BE2C (cell line): ENCODE measurements around the gene DNAI1.
A peak's percentile ranks its signal among the peaks of the same experiment; 100 is the strongest.

Source experiments
- DNase-seq: peaks from one replicate; pipeline ENCODE4 v3.0.0-alpha.2; 2020
- H3K27me3 ChIP-seq: fragments of 250-450 bp; sonication (Bioruptor Pico); 2 replicates; pipeline ENCODE4 v1.5.1; 2020; ENCODE audit warnings: mild to moderate bottlenecking
- H3K36me3 ChIP-seq: fragments of 250-450 bp; sonication (Bioruptor Pico); 2 replicates; pipeline ENCODE4 v1.5.1; 2020; ENCODE audit warnings: mild to moderate bottlenecking
- H3K4me1 ChIP-seq: fragments of 250-450 bp; sonication (Bioruptor Pico); 2 replicates; pipeline ENCODE4 v1.5.1; 2020
- H3K4me3 ChIP-seq: 2 replicates; pipeline ENCODE4 v1.5.1; 2011; ENCODE audit warnings: low read depth, low read length
- H3K9me3 ChIP-seq: fragments of 250-450 bp; sonication (Bioruptor Pico); 2 replicates; pipeline ENCODE4 v1.5.1; 2020
- CTCF ChIP-seq: IDR thresholded peaks from 2 replicates; pipeline ENCODE4 v1.5.1; 2012; ENCODE audit warnings: mild to moderate bottlenecking, low read depth, low read length

The DNAI1 gene

GRCh38 chr9:34459941-34460340 lies 1.3 kb downstream of the DNAI1 start:
- H3K27me3 ChIP-seq, result no peaks in the 10 kb centered on the region; the same call in 1 of the 2 replicates
- DNase-seq, result no peak

DNA sequence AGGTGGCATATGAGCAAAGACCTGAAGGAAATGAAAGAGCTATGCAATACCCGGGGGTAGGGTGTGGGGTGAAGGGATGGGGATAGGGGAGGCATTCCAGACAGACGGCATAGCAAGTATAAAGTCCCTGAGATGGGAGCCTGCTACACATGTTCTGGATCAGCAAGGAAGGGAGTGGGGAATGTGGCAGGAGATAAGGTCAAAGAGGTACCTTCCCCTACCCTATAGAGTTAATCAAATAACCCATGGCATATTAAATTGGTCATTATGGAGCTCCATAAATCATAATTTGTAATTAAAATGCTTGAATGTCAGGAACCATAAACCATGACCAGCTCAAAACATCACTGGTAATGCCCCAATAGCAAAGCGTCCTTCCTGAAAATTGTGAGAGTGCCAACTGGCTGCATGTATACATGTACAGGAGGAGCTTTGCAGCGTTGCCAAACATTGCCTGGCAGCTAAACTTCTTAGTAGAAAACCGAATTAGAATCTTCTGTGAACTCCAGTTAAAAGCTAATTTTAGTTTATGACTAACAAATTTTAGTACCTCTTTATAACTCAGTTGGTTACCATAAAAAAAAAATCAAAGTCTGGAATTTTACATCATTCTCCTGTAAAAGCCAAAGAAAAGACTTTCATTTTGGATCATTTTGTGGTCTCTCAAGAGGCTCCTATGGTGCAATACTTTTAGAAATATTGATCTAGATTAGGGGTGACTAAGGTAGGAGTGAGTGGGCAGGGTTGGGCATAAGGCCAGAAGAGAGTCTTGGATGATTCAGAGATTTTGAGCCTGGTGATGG lies 4.7 kb downstream of the DNAI1 start:
- Histone ChIP-seq H3K36me3 (no peaks in the 10 kb centered on the region), H3K27me3 (no peaks in the 10 kb centered on the region), H3K4me3 (no peak overlapping the region), H3K4me1 (peaks cover 44% of the 10 kb centered on the region), H3K9me3 (no peaks in the 10 kb centered on the region)
- DNase-seq, result peak; percentile 71
- TF ChIP-seq CTCF, result no peak

More at GRCh38 chr9:34459941-34460340, 1.3 kb downstream of the DNAI1 start:
- H3K4me1 ChIP-seq, result peaks cover 38% of the 10 kb centered on the region
- H3K9me3 ChIP-seq, result no peaks in the 10 kb centered on the region
- no peaks in the 10 kb centered on the region for H3K36me3 ChIP-seq
- no peak overlapping the region for H3K4me3 ChIP-seq
- TF ChIP-seq CTCF, result no peak

GRCh38 chr9:34463901-34464232 lies 5.3 kb downstream of the DNAI1 start:
- Histone ChIP-seq H3K4me1 (peaks cover 44% of the 10 kb centered on the region), H3K36me3 (no peaks in the 10 kb centered on the region), H3K4me3 (no peak overlapping the region), H3K27me3 (no peaks in the 10 kb centered on the region), H3K9me3 (no peaks in the 10 kb centered on the region)
- TF ChIP-seq CTCF, result no peak
- no peak for DNase-seq

DNA sequence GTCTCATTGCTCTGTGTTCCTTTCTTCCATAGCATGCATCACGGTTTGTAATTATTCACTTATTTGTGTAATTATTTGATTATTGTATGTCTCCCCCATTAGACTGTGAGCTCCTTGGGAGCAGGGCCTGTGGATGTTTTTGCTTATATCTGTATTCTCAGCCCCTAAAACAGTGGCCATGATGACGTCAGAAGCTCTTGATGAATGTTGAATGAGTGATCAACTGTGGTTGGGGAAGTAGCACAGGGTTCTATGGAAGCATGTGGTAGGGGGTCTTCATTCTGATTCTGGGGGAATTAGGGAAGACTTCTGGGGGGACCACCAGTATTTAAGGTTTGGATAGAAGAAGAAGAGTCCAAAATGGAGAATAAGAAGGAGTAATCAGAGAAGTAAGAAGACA lies 6.0 kb downstream of the DNAI1 start:
- H3K4me3 ChIP-seq, result no peak overlapping the region
- H3K9me3 ChIP-seq, result no peaks in the 10 kb centered on the region
- H3K4me1 ChIP-seq, result peaks cover 44% of the 10 kb centered on the region
- no peak for DNase-seq
- H3K36me3 ChIP-seq, result no peaks in the 10 kb centered on the region
- TF ChIP-seq CTCF, result no peak
- no peaks in the 10 kb centered on the region for H3K27me3 ChIP-seq

DNA sequence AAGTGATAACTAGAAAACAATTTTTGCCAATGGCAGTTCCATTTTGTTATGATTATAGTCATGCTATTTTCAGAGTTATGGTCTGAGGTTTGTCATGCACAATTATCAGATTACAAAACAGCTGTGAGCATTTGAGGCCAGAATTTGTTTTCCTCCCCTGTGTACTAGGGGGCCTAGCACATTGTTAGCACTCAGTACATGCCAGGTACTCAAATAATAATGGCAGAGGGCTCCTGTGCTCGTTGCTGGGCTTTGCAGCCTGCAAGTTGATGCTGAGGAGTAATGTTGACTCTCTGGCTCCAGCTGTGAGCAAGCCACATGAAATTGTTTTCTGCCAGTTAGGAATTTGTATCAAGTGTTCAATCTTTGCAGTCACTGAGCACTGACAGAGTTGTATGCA lies 6.9 kb downstream of the DNAI1 start:
- no peak for TF ChIP-seq CTCF
- Histone ChIP-seq H3K4me1 (peaks cover 44% of the 10 kb centered on the region), H3K27me3 (no peaks in the 10 kb centered on the region), H3K9me3 (no peaks in the 10 kb centered on the region), H3K4me3 (no peak overlapping the region), H3K36me3 (no peaks in the 10 kb centered on the region)
- DNase-seq, result no peak

DNA sequence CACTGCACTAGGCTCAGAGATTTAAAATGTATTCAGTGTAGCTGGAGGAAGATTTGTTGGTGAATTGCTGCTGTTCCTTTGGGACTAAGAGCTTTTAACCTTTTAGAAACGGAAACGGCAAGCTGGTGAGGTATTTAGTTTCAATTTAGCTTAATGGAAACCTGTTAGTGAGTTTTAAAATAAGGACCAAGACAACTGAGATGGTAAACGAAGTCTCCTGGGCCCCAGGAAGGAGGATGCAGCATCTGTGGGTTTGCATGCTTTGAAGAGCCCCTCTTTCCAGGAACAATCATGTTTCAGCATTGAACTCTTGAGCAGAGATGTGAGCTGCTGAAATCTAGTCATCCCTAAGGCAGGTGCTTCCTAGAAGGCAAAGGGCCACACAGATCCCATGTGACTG lies 16.5 kb downstream of the DNAI1 start:
- TF ChIP-seq CTCF, result no peak
- H3K9me3 ChIP-seq, result no peaks in the 10 kb centered on the region
- H3K4me3 ChIP-seq, result no peak overlapping the region
- DNase-seq, result no peak
- H3K4me1 ChIP-seq, result no peaks in the 10 kb centered on the region; the same call in none of the 2 replicates
- no peaks in the 10 kb centered on the region for H3K27me3 ChIP-seq
- H3K36me3 ChIP-seq, result no peaks in the 10 kb centered on the region
